SK-N-SH treated with all-trans-retinoic acid at 6 μM for 48 hours (cell line): ENCODE data around the gene GLIS1.

Experiments
- ARNTL ChIP-seq: fragments of 450-650 bp; formaldehyde crosslinking; IDR thresholded peaks from 2 replicates; pipeline ENCODE4 v1.5.0; 2020; ENCODE audit warnings: low read depth, mild to moderate bottlenecking, moderate library complexity, borderline replicate concordance
- ISL1 ChIP-seq: fragments of 250-450 bp; sonication (Bioruptor Pico); IDR thresholded peaks from 2 replicates; pipeline ENCODE4 v2.1.2; 2022; ENCODE audit warnings: mild to moderate bottlenecking, moderate library complexity
- RARB ChIP-seq: fragments of 250-450 bp; sonication (Bioruptor Pico); IDR thresholded peaks from 2 replicates; pipeline ENCODE4 v1.8.0; 2021; ENCODE audit warnings: mild to moderate bottlenecking, moderate library complexity
- TCF4 ChIP-seq: fragments of 250-450 bp; sonication (Bioruptor Pico); IDR thresholded peaks from 2 replicates; pipeline ENCODE4 v1.8.0; 2021; ENCODE audit warnings: mild to moderate bottlenecking, moderate library complexity, borderline replicate concordance
- TOX ChIP-seq: fragments of 250-450 bp; sonication (Bioruptor Pico); IDR thresholded peaks from 2 replicates; pipeline ENCODE4 v1.8.0; 2021; ENCODE audit warnings: mild to moderate bottlenecking, moderate library complexity, borderline replicate concordance
- TSHZ2 ChIP-seq: fragments of 250-450 bp; sonication (Bioruptor Pico); IDR thresholded peaks from 2 replicates; pipeline ENCODE4 v1.5.0; 2020; ENCODE audit warnings: mild to moderate bottlenecking, moderate library complexity
- ZC3H10 ChIP-seq: fragments of 250-450 bp; sonication (Bioruptor Pico); IDR thresholded peaks from 2 replicates; pipeline ENCODE4 v1.5.1; 2021; ENCODE audit warnings: mild to moderate bottlenecking, moderate library complexity
- ZFP30 ChIP-seq: fragments of 450-650 bp; formaldehyde crosslinking; IDR thresholded peaks from 2 replicates; pipeline ENCODE4 v1.5.0; 2022; ENCODE audit warnings: mild to moderate bottlenecking, moderate library complexity
- ZNF70 ChIP-seq: fragments of 450-650 bp; formaldehyde crosslinking; IDR thresholded peaks from 2 replicates; pipeline ENCODE4 v1.5.0; 2020; ENCODE audit warnings: mild to moderate bottlenecking, moderate library complexity
- ZNF8 ChIP-seq: fragments of 450-650 bp; formaldehyde crosslinking; IDR thresholded peaks from 2 replicates; pipeline ENCODE4 v1.5.0; 2020; ENCODE audit warnings: mild to moderate bottlenecking, moderate library complexity
- TF ChIP-seq, protein P1 (sequence below): fragments of 250-450 bp; sonication (Bioruptor Pico); IDR thresholded peaks from 2 replicates; pipeline ENCODE4 v1.8.0; 2020; ENCODE audit warnings: mild to moderate bottlenecking, moderate library complexity, borderline replicate concordance
- TF ChIP-seq, protein P2 (sequence below): fragments of 250-450 bp; sonication (Bioruptor Pico); IDR thresholded peaks from 2 replicates; pipeline ENCODE4 v1.8.0; 2021; ENCODE audit warnings: low read depth, mild to moderate bottlenecking, moderate library complexity, borderline replicate concordance

- no peak for TF ChIP-seq ZFP30
- no peak for TF ChIP-seq ISL1 (CRISPR knock-in tag)
- no peak for TF ChIP-seq TCF4 (CRISPR knock-in tag)
- TF ChIP-seq RARB (CRISPR knock-in tag), result no peak
- no peak for TF ChIP-seq ARNTL
- no peak for TF ChIP-seq TOX (CRISPR knock-in tag)
- TF ChIP-seq, protein P1, sequence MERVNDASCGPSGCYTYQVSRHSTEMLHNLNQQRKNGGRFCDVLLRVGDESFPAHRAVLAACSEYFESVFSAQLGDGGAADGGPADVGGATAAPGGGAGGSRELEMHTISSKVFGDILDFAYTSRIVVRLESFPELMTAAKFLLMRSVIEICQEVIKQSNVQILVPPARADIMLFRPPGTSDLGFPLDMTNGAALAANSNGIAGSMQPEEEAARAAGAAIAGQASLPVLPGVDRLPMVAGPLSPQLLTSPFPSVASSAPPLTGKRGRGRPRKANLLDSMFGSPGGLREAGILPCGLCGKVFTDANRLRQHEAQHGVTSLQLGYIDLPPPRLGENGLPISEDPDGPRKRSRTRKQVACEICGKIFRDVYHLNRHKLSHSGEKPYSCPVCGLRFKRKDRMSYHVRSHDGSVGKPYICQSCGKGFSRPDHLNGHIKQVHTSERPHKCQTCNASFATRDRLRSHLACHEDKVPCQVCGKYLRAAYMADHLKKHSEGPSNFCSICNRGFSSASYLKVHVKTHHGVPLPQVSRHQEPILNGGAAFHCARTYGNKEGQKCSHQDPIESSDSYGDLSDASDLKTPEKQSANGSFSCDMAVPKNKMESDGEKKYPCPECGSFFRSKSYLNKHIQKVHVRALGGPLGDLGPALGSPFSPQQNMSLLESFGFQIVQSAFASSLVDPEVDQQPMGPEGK (CRISPR knock-in tag), result no peak
- TF ChIP-seq ZNF70 (CRISPR knock-in tag), result no peak
- TF ChIP-seq, protein P2, sequence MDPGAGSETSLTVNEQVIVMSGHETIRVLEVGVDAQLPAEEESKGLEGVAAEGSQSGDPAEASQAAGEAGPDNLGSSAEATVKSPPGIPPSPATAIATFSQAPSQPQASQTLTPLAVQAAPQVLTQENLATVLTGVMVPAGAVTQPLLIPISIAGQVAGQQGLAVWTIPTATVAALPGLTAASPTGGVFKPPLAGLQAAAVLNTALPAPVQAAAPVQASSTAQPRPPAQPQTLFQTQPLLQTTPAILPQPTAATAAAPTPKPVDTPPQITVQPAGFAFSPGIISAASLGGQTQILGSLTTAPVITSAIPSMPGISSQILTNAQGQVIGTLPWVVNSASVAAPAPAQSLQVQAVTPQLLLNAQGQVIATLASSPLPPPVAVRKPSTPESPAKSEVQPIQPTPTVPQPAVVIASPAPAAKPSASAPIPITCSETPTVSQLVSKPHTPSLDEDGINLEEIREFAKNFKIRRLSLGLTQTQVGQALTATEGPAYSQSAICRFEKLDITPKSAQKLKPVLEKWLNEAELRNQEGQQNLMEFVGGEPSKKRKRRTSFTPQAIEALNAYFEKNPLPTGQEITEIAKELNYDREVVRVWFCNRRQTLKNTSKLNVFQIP, result no peak
- no peak for TF ChIP-seq ZC3H10
- no peak for TF ChIP-seq TSHZ2
- no peak for TF ChIP-seq ZNF8 (CRISPR knock-in tag)
These were observed 228.7 kb downstream of the GLIS1 start for GRCh38 chr1:53510215-53510614.
